SK-N-SH (cell line): ENCODE results near the gene SYT3.

Source experiments
- CTCF ChIP-seq: fragments of 200-600 bp; sonication (generic); IDR thresholded peaks from 2 replicates; pipeline ENCODE4 v1.6.1; 2017; ENCODE audit warnings: antibody characterized with exemption, mild to moderate bottlenecking, moderate library complexity
- ELF1 ChIP-seq: IDR thresholded peaks from 2 replicates; pipeline ENCODE4 v1.4.0; 2012
- EP300 ChIP-seq, 2 experiments: IDR thresholded peaks; 2 replicates each; pipeline versions ENCODE4 v1.4.0 to v1.6.1; 2012; ENCODE audit warnings: borderline replicate concordance in 1 of 2, low read depth in 1 of 2, low read length in 1 of 2
- FOXJ3 ChIP-seq: sonication (generic); formaldehyde crosslinking; IDR thresholded peaks from 2 replicates; pipeline ENCODE4 v1.5.1; 2020; ENCODE audit warnings: mild to moderate bottlenecking, missing genetic modification reagents
- MAX ChIP-seq: IDR thresholded peaks from 2 replicates; pipeline ENCODE4 v1.4.0; 2012; ENCODE audit warnings: low read depth
- MXI1 ChIP-seq: IDR thresholded peaks from 2 replicates; pipeline ENCODE4 v1.6.1; 2012; ENCODE audit warnings: mild to moderate bottlenecking, low read depth, low read length, improper control_type of control experiment
- POLR2AphosphoS5 ChIP-seq: IDR thresholded peaks from 2 replicates; pipeline ENCODE4 v1.6.1; 2012; ENCODE audit warnings: low read depth, low read length
- RAD21 ChIP-seq: IDR thresholded peaks from 2 replicates; pipeline ENCODE4 v1.6.1; 2012; ENCODE audit warnings: mild to moderate bottlenecking, low read length
- RCOR1 ChIP-seq: fragments of 150-350 bp; IDR thresholded peaks from 2 replicates; pipeline ENCODE4 v1.6.1; 2017; ENCODE audit warnings: antibody characterized with exemption, low read length

GRCh38 chr19:50662651-50663481 lies 23.2 kb upstream of the SYT3 start:
- TF ChIP-seq RAD21 (no peak), CTCF (no peak), MAX (no peak), RCOR1 (no peak), MXI1 (no peak), EP300 (IDR thresholded peaks at IDR 0.05; ENCODE audit: borderline replicate concordance in 1 of 2, low read depth in 1 of 2, low read length in 1 of 2) (no peak), FOXJ3 (CRISPR knock-in tag) (no peak), POLR2AphosphoS5 (no peak), ELF1 (no peak)
